Trophoblast cell (in vitro differentiated cells and primary cell): ENCODE results near the gene EEFSEC.

Experiments used
- DNase-seq, 2 donors: peaks; one replicate each; pipeline ENCODE4 v3.0.0-alpha.2; 2016
- H2AFZ ChIP-seq: 2 replicates; pipeline ENCODE4 v1.6.1; 2013; ENCODE audit warnings: low read length, moderate library complexity, mild to moderate bottlenecking; ENCODE audit not compliant: insufficient read depth, poor library complexity
- H2AK5ac ChIP-seq: 2 replicates; pipeline ENCODE4 v1.6.1; 2013; ENCODE audit warnings: mild to moderate bottlenecking, low read length
- H2BK120ac ChIP-seq: 2 replicates; pipeline ENCODE4 v1.6.1; 2013; ENCODE audit warnings: low read length, mild to moderate bottlenecking, moderate library complexity; ENCODE audit not compliant: insufficient read depth, poor library complexity
- H2BK12ac ChIP-seq: 2 replicates; pipeline ENCODE4 v1.6.1; 2013; ENCODE audit warnings: mild to moderate bottlenecking, low read length, moderate library complexity
- H2BK5ac ChIP-seq: 2 replicates; pipeline ENCODE4 v1.6.1; 2013; ENCODE audit warnings: low read length, low read depth, moderate library complexity, mild to moderate bottlenecking; ENCODE audit not compliant: poor library complexity
- H3K14ac ChIP-seq: 2 replicates; pipeline ENCODE4 v1.6.1; 2013; ENCODE audit warnings: mild to moderate bottlenecking, low read length
- H3K18ac ChIP-seq: 2 replicates; pipeline ENCODE4 v1.6.1; 2013; ENCODE audit warnings: mild to moderate bottlenecking, low read length
- H3K23ac ChIP-seq: 2 replicates; pipeline ENCODE4 v1.6.1; 2013; ENCODE audit warnings: low read length
- H3K27ac ChIP-seq: 2 replicates; pipeline ENCODE4 v1.5.1; 2013; ENCODE audit warnings: low read depth, mild to moderate bottlenecking, inconsistent platforms, low read length, moderate library complexity
- H3K27me3 ChIP-seq: 2 replicates; pipeline ENCODE4 v1.6.1; 2013; ENCODE audit warnings: inconsistent platforms, mild to moderate bottlenecking, low read length, moderate library complexity; ENCODE audit not compliant: insufficient read depth
- H3K36me3 ChIP-seq, 2 experiments: 1 replicate in 1 of 2; 2 replicates in 1 of 2; pipeline ENCODE4 v1.6.1; 2013; ENCODE audit warnings: low read length in 2 of 2, mild to moderate bottlenecking in 2 of 2, moderate library complexity in 1 of 2; ENCODE audit not compliant: insufficient read depth in 2 of 2, control insufficient read depth in 1 of 2
- H3K4ac ChIP-seq: 2 replicates; pipeline ENCODE4 v1.6.1; 2013; ENCODE audit warnings: low read depth, mild to moderate bottlenecking, low read length, moderate library complexity
- H3K4me1 ChIP-seq, 2 experiments: 1 replicate in 1 of 2; 2 replicates in 1 of 2; pipeline ENCODE4 v1.6.1; 2013; ENCODE audit warnings: low read length in 2 of 2, mild to moderate bottlenecking in 2 of 2, moderate library complexity in 1 of 2; ENCODE audit not compliant: insufficient read depth in 2 of 2, control insufficient read depth in 1 of 2
- H3K4me2 ChIP-seq: 2 replicates; pipeline ENCODE4 v1.6.1; 2013; ENCODE audit warnings: inconsistent platforms, mild to moderate bottlenecking, low read length, moderate library complexity
- H3K4me3 ChIP-seq: 2 replicates; pipeline ENCODE4 v1.5.1; 2013; ENCODE audit warnings: mild to moderate bottlenecking, low read depth, low read length, inconsistent platforms
- H3K79me1 ChIP-seq: one replicate; pipeline ENCODE4 v1.6.1; 2013; ENCODE audit warnings: low read length
- H3K79me2 ChIP-seq: 2 replicates; pipeline ENCODE4 v1.6.1; 2013; ENCODE audit warnings: low read length, mild to moderate bottlenecking; ENCODE audit not compliant: control insufficient read depth, insufficient read depth, poor library complexity
- H3K9ac ChIP-seq: 2 replicates; pipeline ENCODE4 v1.6.1; 2013; ENCODE audit warnings: mild to moderate bottlenecking, low read length
- H3K9me3 ChIP-seq: 2 replicates; pipeline ENCODE4 v1.6.1; 2013; ENCODE audit warnings: low read depth, mild to moderate bottlenecking, control low read depth, inconsistent platforms, low read length; ENCODE audit not compliant: insufficient read depth
- H4K12ac ChIP-seq: 2 replicates; pipeline ENCODE4 v1.6.1; 2013; ENCODE audit warnings: low read depth, mild to moderate bottlenecking, low read length, moderate library complexity
- H4K8ac ChIP-seq: 2 replicates; pipeline ENCODE4 v1.6.1; 2013; ENCODE audit warnings: low read depth, mild to moderate bottlenecking, low read length, moderate library complexity
- H4K91ac ChIP-seq: one replicate; pipeline ENCODE4 v1.6.1; 2013; ENCODE audit warnings: low read depth, mild to moderate bottlenecking, low read length, moderate library complexity
- WGBS: extraction: QIAGEN DNeasy Blood & Tissue Kit; methylation state at CpG from one replicate; pipeline ENCODE4 v1.1.7; 2013; ENCODE audit warnings: missing lambda C conversion rate; ENCODE audit not compliant: insufficient read length, insufficient coverage; ENCODE audit errors: extremely low coverage; 5-methylcytosine and 5-hydroxymethylcytosine counted together

The EEFSEC gene

GRCh38 chr3:128273841-128274573 is 120.7 kb downstream of the EEFSEC start:
- peak overlapping the region; percentile 78 for H4K91ac ChIP-seq
- no peak overlapping the region for H2AFZ ChIP-seq
- H2BK120ac ChIP-seq, result peak overlapping the region; percentile 46
- H4K12ac ChIP-seq, result no peak overlapping the region
- no peak overlapping the region for H3K9ac ChIP-seq
- H3K23ac ChIP-seq, result no peak overlapping the region
- peak overlapping the region; percentile 54 for H3K27ac ChIP-seq
- peak overlapping the region; percentile 64 for H4K8ac ChIP-seq
- peak overlapping the region; percentile 11 for H3K4ac ChIP-seq
- peak overlapping the region; percentile 25 for H2AK5ac ChIP-seq
- no peak overlapping the region for H3K4me2 ChIP-seq
- peaks cover 9% of the 10 kb centered on the region for H3K79me2 ChIP-seq
- H3K27me3 ChIP-seq, result no peaks in the 10 kb centered on the region
- peaks cover 4% of the 10 kb centered on the region for H3K9me3 ChIP-seq
- peak overlapping the region; percentile 72 for H3K14ac ChIP-seq
- DNase-seq, result no peak
- H3K36me3 ChIP-seq, result no peaks in the 10 kb centered on the region
- H3K18ac ChIP-seq, result peak overlapping the region; percentile 27
- H2BK5ac ChIP-seq, result peak overlapping the region; percentile 53
- H3K4me3 ChIP-seq, result no peak overlapping the region
- peak overlapping the region; percentile 66 for H2BK12ac ChIP-seq
- H3K79me1 ChIP-seq, result peaks cover 72% of the 10 kb centered on the region
- WGBS, result no CpG with 5 or more reads among the region's 11 CpGs
- H3K4me1 ChIP-seq, result peaks cover 51 to 54% of the 10 kb centered on the region in 2 experiments

- WGBS, result no CpG with 5 or more reads among the region's 7 CpGs
- H3K18ac ChIP-seq, result peak overlapping the region; percentile 4
- H2BK120ac ChIP-seq, result peak overlapping the region; percentile 16
- H2AFZ ChIP-seq, result no peak overlapping the region
- H3K23ac ChIP-seq, result no peak overlapping the region
- no peaks in the 10 kb centered on the region for H3K36me3 ChIP-seq
- H3K14ac ChIP-seq, result peak overlapping the region; percentile 2
- H4K91ac ChIP-seq, result peak overlapping the region; percentile 52
- H3K4ac ChIP-seq, result peak overlapping the region; percentile 0
- H3K4me2 ChIP-seq, result no peak overlapping the region
- no peaks in the 10 kb centered on the region for H3K27me3 ChIP-seq
- DNase-seq, result peak; percentile 97
- H2AK5ac ChIP-seq, result peak overlapping the region; percentile 84
- peak overlapping the region; percentile 34 for H4K12ac ChIP-seq
- peaks cover 4% of the 10 kb centered on the region for H3K9me3 ChIP-seq
- H3K27ac ChIP-seq, result peak overlapping the region; percentile 60
- peak overlapping the region; percentile 80 for H2BK5ac ChIP-seq
- peaks cover 9% of the 10 kb centered on the region for H3K79me2 ChIP-seq
- H3K9ac ChIP-seq, result no peak overlapping the region
- peak overlapping the region; percentile 39 for H4K8ac ChIP-seq
- H3K4me3 ChIP-seq, result no peak overlapping the region
- peaks cover 52 to 54% of the 10 kb centered on the region in 2 experiments for H3K4me1 ChIP-seq
- H3K79me1 ChIP-seq, result peaks cover 71% of the 10 kb centered on the region
- peak overlapping the region; percentile 5 for H2BK12ac ChIP-seq
Measured at GRCh38 chr3:128274837-128275236, 121.6 kb downstream of the EEFSEC start.

- WGBS, result no CpG with 5 or more reads among the region's 11 CpGs
- peaks cover 52 to 58% of the 10 kb centered on the region in 2 experiments for H3K4me1 ChIP-seq
- H3K9ac ChIP-seq, result no peak overlapping the region
- peak overlapping the region; percentile 39 for H4K8ac ChIP-seq
- H2AK5ac ChIP-seq, result peak overlapping the region; percentile 84
- no peak overlapping the region for H3K23ac ChIP-seq
- H3K18ac ChIP-seq, result peak overlapping the region; percentile 53
- H3K4me3 ChIP-seq, result no peak overlapping the region
- H4K91ac ChIP-seq, result peak overlapping the region; percentile 52
- H3K9me3 ChIP-seq, result peaks cover 4% of the 10 kb centered on the region
- H2AFZ ChIP-seq, result no peak overlapping the region
- H3K27me3 ChIP-seq, result no peaks in the 10 kb centered on the region
- peaks cover 71% of the 10 kb centered on the region for H3K79me1 ChIP-seq
- H3K79me2 ChIP-seq, result peaks cover 11% of the 10 kb centered on the region
- H3K14ac ChIP-seq, result peak overlapping the region; percentile 2
- peak overlapping the region; percentile 5 for H2BK12ac ChIP-seq
- H2BK120ac ChIP-seq, result peak overlapping the region; percentile 16
- H3K27ac ChIP-seq, result peak overlapping the region; percentile 60
- peak overlapping the region; percentile 80 for H2BK5ac ChIP-seq
- H3K36me3 ChIP-seq, result no peaks in the 10 kb centered on the region
- no peak for DNase-seq
- H4K12ac ChIP-seq, result peak overlapping the region; percentile 34
- peak overlapping the region; percentile 53 for H3K4ac ChIP-seq
- H3K4me2 ChIP-seq, result no peak overlapping the region
Measured at GRCh38 chr3:128275316-128276145, 122.2 kb downstream of the EEFSEC start.

GRCh38 chr3:128276146-128276435 is 122.8 kb downstream of the EEFSEC start:
- no peak overlapping the region for H3K4me2 ChIP-seq
- H3K79me1 ChIP-seq, result peaks cover 68% of the 10 kb centered on the region
- no peaks in the 10 kb centered on the region for H3K27me3 ChIP-seq
- H4K8ac ChIP-seq, result peak overlapping the region; percentile 39
- no peak overlapping the region for H3K9ac ChIP-seq
- peaks cover 50 to 58% of the 10 kb centered on the region in 2 experiments for H3K4me1 ChIP-seq
- H2BK120ac ChIP-seq, result peak overlapping the region; percentile 16
- peaks cover 4% of the 10 kb centered on the region for H3K9me3 ChIP-seq
- H3K27ac ChIP-seq, result no peak overlapping the region
- H2AFZ ChIP-seq, result no peak overlapping the region
- peak overlapping the region; percentile 53 for H3K18ac ChIP-seq
- no peak for DNase-seq
- peak overlapping the region; percentile 52 for H4K91ac ChIP-seq
- H2AK5ac ChIP-seq, result peak overlapping the region; percentile 82
- H2BK5ac ChIP-seq, result peak overlapping the region; percentile 80
- peak overlapping the region; percentile 5 for H2BK12ac ChIP-seq
- H3K36me3 ChIP-seq, result no peaks in the 10 kb centered on the region
- H3K14ac ChIP-seq, result peak overlapping the region; percentile 2
- H3K4me3 ChIP-seq, result no peak overlapping the region
- H3K79me2 ChIP-seq, result peaks cover 11% of the 10 kb centered on the region
- H3K4ac ChIP-seq, result peak overlapping the region; percentile 53
- H3K23ac ChIP-seq, result no peak overlapping the region
- WGBS, result no CpG with 5 or more reads among the region's 3 CpGs
- no peak overlapping the region for H4K12ac ChIP-seq
